Adrenal gland (tissue), 12 donors: ENCODE measurements around the gene FAM131A. TPM values are rescaled to one million over a fixed set of nuclear protein-coding genes. Genes with fewer than 3 reads are reported as not detected.
A peak's percentile ranks its signal among the peaks of the same experiment; 100 is the strongest.

Experiments used
- DNase-seq, 7 donors: peaks; one replicate each; pipeline ENCODE4 v3.0.0-alpha.2; 2019 to 2020
- H3K27ac ChIP-seq, 5 donors: fragments of 200-600 bp; sonication (generic) in 4 of 5; 1 replicate in 3 of 5; 2 replicates in 2 of 5; pipeline versions ENCODE4 v1.5.1 to v1.8.0; 2016 to 2020; ENCODE audit warnings: mild to moderate bottlenecking in 1 of 5
- H3K27me3 ChIP-seq: fragments of 200-600 bp; 2 replicates; pipeline ENCODE4 v1.8.0; 2021
- H3K36me3 ChIP-seq, 2 donors: fragments of 200-600 bp; replicated peaks in 1 of 2; 1 replicate in 1 of 2; 2 replicates in 1 of 2; pipeline versions ENCODE4 v1.5.1 to v1.8.0; 2018 to 2022
- H3K4me1 ChIP-seq, 2 donors: fragments of 200-600 bp; replicated peaks in 1 of 2; 1 replicate in 1 of 2; 2 replicates in 1 of 2; pipeline versions ENCODE4 v1.5.1 to v1.8.0; 2018 to 2021
- H3K4me3 ChIP-seq, 4 donors: fragments of 200-600 bp; sonication (generic) in 3 of 4; one replicate each; pipeline ENCODE4 v1.5.1; 2016 to 2018
- H3K9me3 ChIP-seq, 3 donors: fragments of 200-600 bp; sonication (generic) in 1 of 3; replicated peaks in 1 of 3; 1 replicate in 2 of 3; 2 replicates in 1 of 3; pipeline versions ENCODE4 v1.5.1 to v1.8.0; 2016 to 2021
- CTCF ChIP-seq, 6 experiments: fragments of 450-650 bp in 4 of 6; fragments of 200-600 bp in 2 of 6; sonication (generic) in 1 of 6; IDR thresholded peaks; 1 replicate in 5 of 6; 2 replicates in 1 of 6; pipeline versions ENCODE4 v1.5.1 to v1.8.0; 2016 to 2021; ENCODE audit warnings: antibody characterized with exemption in 6 of 6, mild to moderate bottlenecking in 2 of 6, moderate library complexity in 1 of 6
- POLR2A ChIP-seq, 2 donors: fragments of 450-650 bp; IDR thresholded peaks; one replicate each; pipeline ENCODE4 v1.6.1; 2017; ENCODE audit warnings: antibody characterized with exemption in 2 of 2, mild to moderate bottlenecking in 2 of 2, moderate library complexity in 1 of 2
- WGBS, 4 donors: extraction: QIAGEN DNeasy Blood & Tissue Kit in 2 of 4; methylation state at CpG; one replicate each; pipeline versions ENCODE4 v1.1.5 to v1.1.7; 2013 to 2017; 5-methylcytosine and 5-hydroxymethylcytosine counted together
- intact Hi-C, 2 donors: fragments of 100-400 bp; cut with DNase I; formaldehyde crosslinking; loops; one replicate each; pipeline versions ENCODE4 v1.14.1 to v1.15.0; 2022 to 2023
- polyA plus RNA-seq, 3 donors: library from polyadenylated mRNA; stranded (reverse); fragments of 200-250 nt in 2 of 3; fragments of 350-450 nt in 1 of 3; fragmentation: Illumina TruSeq in 1 of 3; extraction: RNeasy Lipid Tissue Mini Kit (QIAGEN cat#74804) in 1 of 3; gene quantifications; one replicate each; pipeline ENCODE4 v1.2.3, GENCODE V29; 2013 to 2014
- total RNA-seq, 9 donors: library from RNA; depleted of rRNA in 4 of 9; stranded (reverse); fragments of >200 nt in 4 of 9; fragments of 120-200 nt in 1 of 9; fragmentation: NEBNext Ultra II Directional in 1 of 9; extraction: Animal tissue kit (Norgen Biotek cat#: 25700) in 1 of 9; gene quantifications; one replicate each; pipeline versions ENCODE4 v1.1.0 to v1.2.4, GENCODE V29; 2013 to 2023
- donor health status: healthy with polysubstance abuse.
- donor health status: Bipolar disorder and iron deficiency.
- donor health status: DM: yes; HTN: yes; CAD: no.
- donor health status: DM: no; HTN: no; CAD: no.
- donor health status: DM: no; HTN: no; CAD: no.
- donor health status: DM: yes; HTN: yes; CAD: no.

FAM131A gene
- total and polyA plus RNA-seq, 12 donors = 13.3 to 43.0 (median 33.7) TPM

- no peak for DNase-seq
- intact Hi-C loops = no loop called here
- Histone ChIP-seq H3K4me3 (no peak overlapping the region), H3K27ac (no peak overlapping the region), H3K27me3 (no peaks in the 10 kb centered on the region), H3K4me1 (peaks cover 13 to 41% of the 10 kb centered on the region in 2 donors), H3K9me3 (no peaks in the 10 kb centered on the region), H3K36me3 (peaks cover 0 to 21% of the 10 kb centered on the region in 2 donors)
- no peak for TF ChIP-seq POLR2A (IDR thresholded peaks at IDR 0.05)
- no peak for TF ChIP-seq CTCF (IDR thresholded peaks at IDR 0.05)
- 61 to 79% (median 73%) methylated on average over 8 to 9 of the region's 9 CpGs for WGBS, 4 donors
Measured at GRCh38 chr3:184359610-184360009, 22.2 kb downstream of the FAM131A start.

- DNase-seq = no peak
- Histone ChIP-seq H3K4me3 (peak overlapping the region in 1 of 4 donors; percentile 88), H3K27me3 (no peaks in the 10 kb centered on the region), H3K27ac (no peak overlapping the region), H3K36me3 (peaks cover 0 to 22% of the 10 kb centered on the region in 2 donors), H3K9me3 (no peaks in the 10 kb centered on the region), H3K4me1 (peaks cover 13 to 45% of the 10 kb centered on the region in 2 donors)
- 59 to 64% (median 61%) methylated on average over 11 to 12 of the region's 12 CpGs for WGBS, 4 donors
- TF ChIP-seq CTCF (IDR thresholded peaks at IDR 0.05) (no peak), POLR2A (IDR thresholded peaks at IDR 0.05) (no peak)
- intact Hi-C loops = no loop called here
Measured at GRCh38 chr3:184360070-184360928, 22.9 kb downstream of the FAM131A start.

GRCh38 chr3:184360929-184361531 lies 23.6 kb downstream of the FAM131A start:
- TF ChIP-seq CTCF (IDR thresholded peaks at IDR 0.05) (no peak), POLR2A (IDR thresholded peaks at IDR 0.05) (no peak)
- peak overlapping the region in 3 of 5 donors; percentile 95 to 100 (median 97) for H3K27ac ChIP-seq

GRCh38 chr3:184361532-184361931 lies 24.1 kb downstream of the FAM131A start, which contains the start of the genes CLCN2 and POLR2H:
TSS of gene CLCN2 (minus strand) at chr3:184361605. CDS start at chr3:184361479, 126 bp downstream.
TSS of gene POLR2H (plus strand) at chr3:184361710. CDS start at chr3:184363493, 1,783 bp downstream.
- Histone ChIP-seq H3K27me3 (no peaks in the 10 kb centered on the region), H3K9me3 (no peaks in the 10 kb centered on the region), H3K4me1 (peaks cover 13 to 41% of the 10 kb centered on the region in 2 donors), H3K4me3 (peak within 1 kb of the TSS; percentile 49 to 88 (median 76)), H3K36me3 (peaks cover 0 to 28% of the 10 kb centered on the region in 2 donors), H3K27ac (peak within 1 kb of the TSS; percentile 80 to 100 (median 97))
- peak in 5 of 7 donors; percentile 51 to 69 (median 54) for DNase-seq
- WGBS, 4 donors = 0 to 1% (median 1%) methylated on average over 27 to 56 of the region's 56 CpGs; no CpG with 5 or more reads in 1 of the 4 donors
- intact Hi-C loops = no loop called here
- TF ChIP-seq POLR2A (IDR thresholded peaks at IDR 0.05) (peak; percentile 50 to 63), CTCF (IDR thresholded peaks at IDR 0.05) (no peak)

More at GRCh38 chr3:184360929-184361531, 23.6 kb downstream of the FAM131A start:
- no peaks in the 10 kb centered on the region for H3K9me3 ChIP-seq
- H3K27me3 ChIP-seq = no peaks in the 10 kb centered on the region
- 6 to 29% (median 11%) methylated on average over 6 to 24 of the region's 24 CpGs for WGBS, 4 donors
- intact Hi-C loops = no loop called here
- H3K4me1 ChIP-seq = peaks cover 13 to 41% of the 10 kb centered on the region in 2 donors
- DNase-seq = peak in 1 of 7 donors; percentile 42
- H3K4me3 ChIP-seq = peak overlapping the region in 3 of 4 donors; percentile 49 to 88 (median 88)
- peaks cover 0 to 24% of the 10 kb centered on the region in 2 donors for H3K36me3 ChIP-seq
